ENCODE measurements around the gene RPL32.

RPL32 gene

GRCh38 chr3:12841149-12841969 is at the start of gene RPL32:
RPL32 (minus strand) TSS chr3:12841565; CDS start chr3:12840237, 1,328 bp downstream.
- Histone ChIP-seq H3K4me1 (ENCODE audit: control insufficient read depth in 5 of 5, insufficient read depth in 5 of 5, low read length in 5 of 5) (peaks cover 0 to 49% (median 46%) of the 10 kb centered on the region in 5 donors), H3K27ac (ENCODE audit: low read depth, low read length) (peak within 1 kb of the TSS; percentile 99), H3K9me3 (ENCODE audit: control insufficient read depth in 5 of 5, low read length in 5 of 5) (no peaks in the 10 kb centered on the region), H3K27me3 (ENCODE audit: control insufficient read depth in 5 of 5, insufficient read depth in 4 of 5, low read length in 5 of 5) (no peaks in the 10 kb centered on the region), H3K4me3 (ENCODE audit: low read depth in 1 of 5, low read length in 5 of 5) (peak within 1 kb of the TSS; percentile 93 to 99 (median 98)), H3K36me3 (ENCODE audit: control insufficient read depth in 5 of 5, insufficient read depth in 5 of 5, low read length in 5 of 5) (peaks cover 15 to 37% (median 35%) of the 10 kb centered on the region in 5 donors), H3K9ac (ENCODE audit: low read length in 5 of 5) (peak within 1 kb of the TSS; percentile 89 to 96 (median 94))

GRCh38 chr3:12890610-12891390 is 49.4 kb upstream of the RPL32 start:
- H3K9me3 ChIP-seq (ENCODE audit: control insufficient read depth in 5 of 5, low read length in 5 of 5): no peaks in the 10 kb centered on the region
- no peak overlapping the region for H3K27ac ChIP-seq (ENCODE audit: low read depth, low read length)
- no peaks in the 10 kb centered on the region for H3K36me3 ChIP-seq (ENCODE audit: control insufficient read depth in 5 of 5, insufficient read depth in 5 of 5, low read length in 5 of 5)
- no peak overlapping the region for H3K4me3 ChIP-seq (ENCODE audit: low read depth in 1 of 5, low read length in 5 of 5)
- no peak overlapping the region for H3K9ac ChIP-seq (ENCODE audit: low read length in 5 of 5)
- peaks cover 0 to 4% (median 3%) of the 10 kb centered on the region in 5 donors for H3K27me3 ChIP-seq (ENCODE audit: control insufficient read depth in 5 of 5, insufficient read depth in 4 of 5, low read length in 5 of 5)
- peaks cover 6 to 35% (median 30%) of the 10 kb centered on the region in 5 donors for H3K4me1 ChIP-seq (ENCODE audit: control insufficient read depth in 5 of 5, insufficient read depth in 5 of 5, low read length in 5 of 5)

GRCh38 chr3:12886736-12887135 is 45.4 kb upstream of the RPL32 start:
- H3K4me1 ChIP-seq (ENCODE audit: control insufficient read depth in 5 of 5, insufficient read depth in 5 of 5, low read length in 5 of 5): peaks cover 1 to 37% (median 28%) of the 10 kb centered on the region in 5 donors
- H3K4me3 ChIP-seq (ENCODE audit: low read depth in 1 of 5, low read length in 5 of 5): peak overlapping the region in 1 of 5 donors; percentile 23
- H3K9ac ChIP-seq (ENCODE audit: low read length in 5 of 5): no peak overlapping the region
- H3K27me3 ChIP-seq (ENCODE audit: control insufficient read depth in 5 of 5, insufficient read depth in 4 of 5, low read length in 5 of 5): peaks cover 0 to 3% (median 0%) of the 10 kb centered on the region in 5 donors
- H3K9me3 ChIP-seq (ENCODE audit: control insufficient read depth in 5 of 5, low read length in 5 of 5): no peaks in the 10 kb centered on the region
- H3K36me3 ChIP-seq (ENCODE audit: control insufficient read depth in 5 of 5, insufficient read depth in 5 of 5, low read length in 5 of 5): no peaks in the 10 kb centered on the region
- H3K27ac ChIP-seq (ENCODE audit: low read depth, low read length): no peak overlapping the region

DNA sequence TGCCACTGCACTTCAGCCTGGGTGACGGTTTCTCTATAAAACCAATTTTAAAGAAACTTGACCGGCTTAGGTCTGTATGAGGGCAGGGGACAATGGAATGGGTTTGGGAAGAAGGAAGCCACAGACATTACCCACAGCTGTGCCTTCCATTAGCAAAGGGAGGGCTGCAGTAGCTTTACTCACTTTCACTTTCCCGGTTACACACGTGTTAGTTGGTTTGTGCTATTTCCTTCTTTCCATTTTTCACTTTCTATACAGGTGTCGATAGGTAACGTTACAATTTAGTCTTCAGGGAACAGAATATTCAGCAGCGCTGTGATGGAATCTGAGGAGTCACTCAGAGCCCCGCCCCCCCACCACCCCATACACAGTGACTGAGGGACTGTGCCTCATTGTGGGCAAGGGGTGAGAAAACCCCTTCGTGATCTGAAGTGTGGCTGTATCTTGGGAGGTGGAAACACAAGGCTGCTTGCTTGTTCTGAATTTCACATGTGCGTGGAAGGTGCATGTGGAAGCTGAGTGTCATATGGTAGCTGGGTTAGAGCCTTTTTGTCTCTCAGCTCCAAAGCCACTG is 44.8 kb upstream of the RPL32 start:
- Histone ChIP-seq H3K4me3 (ENCODE audit: low read depth in 1 of 5, low read length in 5 of 5) (no peak overlapping the region), H3K36me3 (ENCODE audit: control insufficient read depth in 5 of 5, insufficient read depth in 5 of 5, low read length in 5 of 5) (no peaks in the 10 kb centered on the region), H3K9ac (ENCODE audit: low read length in 5 of 5) (no peak overlapping the region), H3K9me3 (ENCODE audit: control insufficient read depth in 5 of 5, low read length in 5 of 5) (no peaks in the 10 kb centered on the region), H3K4me1 (ENCODE audit: control insufficient read depth in 5 of 5, insufficient read depth in 5 of 5, low read length in 5 of 5) (peaks cover 1 to 34% (median 26%) of the 10 kb centered on the region in 5 donors), H3K27ac (ENCODE audit: low read depth, low read length) (no peak overlapping the region), H3K27me3 (ENCODE audit: control insufficient read depth in 5 of 5, insufficient read depth in 4 of 5, low read length in 5 of 5) (peaks cover 0 to 3% (median 0%) of the 10 kb centered on the region in 5 donors)

GRCh38 chr3:12885583-12885930 is 44.2 kb upstream of the RPL32 start:
- H3K9me3 ChIP-seq (ENCODE audit: control insufficient read depth in 5 of 5, low read length in 5 of 5): no peaks in the 10 kb centered on the region
- H3K27ac ChIP-seq (ENCODE audit: low read depth, low read length): no peak overlapping the region
- no peaks in the 10 kb centered on the region for H3K36me3 ChIP-seq (ENCODE audit: control insufficient read depth in 5 of 5, insufficient read depth in 5 of 5, low read length in 5 of 5)
- H3K27me3 ChIP-seq (ENCODE audit: control insufficient read depth in 5 of 5, insufficient read depth in 4 of 5, low read length in 5 of 5): peaks cover 0 to 3% (median 0%) of the 10 kb centered on the region in 5 donors
- no peak overlapping the region for H3K4me3 ChIP-seq (ENCODE audit: low read depth in 1 of 5, low read length in 5 of 5)
- no peak overlapping the region for H3K9ac ChIP-seq (ENCODE audit: low read length in 5 of 5)
- peaks cover 1 to 34% (median 26%) of the 10 kb centered on the region in 5 donors for H3K4me1 ChIP-seq (ENCODE audit: control insufficient read depth in 5 of 5, insufficient read depth in 5 of 5, low read length in 5 of 5)

DNA sequence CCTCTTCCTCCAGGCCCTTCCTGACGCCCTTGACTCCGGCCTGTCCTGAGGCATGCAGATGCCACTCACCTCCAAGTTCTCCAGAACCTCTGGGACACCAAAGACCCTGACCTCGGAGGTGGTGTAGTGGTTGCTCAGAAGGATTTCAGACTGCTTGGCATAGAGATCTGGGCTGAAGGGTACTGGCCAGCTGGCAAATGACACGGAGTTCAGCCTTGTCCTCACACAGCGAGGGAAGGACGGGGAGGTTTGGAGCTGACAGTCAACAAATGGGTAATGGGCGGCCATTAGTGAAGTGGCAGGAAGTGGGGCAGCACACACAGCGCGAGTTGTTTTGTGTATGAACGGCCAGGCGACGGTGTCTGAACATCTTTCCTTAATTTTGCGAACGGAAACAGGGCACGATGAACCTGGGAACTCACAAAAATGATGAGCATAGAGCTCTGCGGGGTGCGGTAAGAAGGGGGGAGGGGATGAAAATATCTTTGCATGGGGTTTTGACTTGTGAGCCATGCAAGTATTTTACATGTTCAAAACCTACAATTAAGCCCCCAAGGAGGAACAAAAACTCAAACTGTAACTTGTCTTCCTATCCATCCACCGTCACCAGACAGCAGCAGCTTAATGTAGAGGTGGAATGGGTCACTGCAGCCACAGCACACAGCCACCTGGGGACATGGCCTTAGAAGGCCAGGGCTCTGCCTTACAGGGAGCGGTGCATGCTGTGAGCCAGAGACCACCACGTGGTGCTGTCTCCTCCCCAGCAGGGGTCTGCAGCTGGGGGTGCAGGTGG is 43.6 kb upstream of the RPL32 start:
- Histone ChIP-seq H3K27me3 (ENCODE audit: control insufficient read depth in 5 of 5, insufficient read depth in 4 of 5, low read length in 5 of 5) (peaks cover 0 to 3% (median 0%) of the 10 kb centered on the region in 5 donors), H3K4me1 (ENCODE audit: control insufficient read depth in 5 of 5, insufficient read depth in 5 of 5, low read length in 5 of 5) (peaks cover 1 to 34% (median 26%) of the 10 kb centered on the region in 5 donors), H3K4me3 (ENCODE audit: low read depth in 1 of 5, low read length in 5 of 5) (no peak overlapping the region), H3K9ac (ENCODE audit: low read length in 5 of 5) (no peak overlapping the region), H3K27ac (ENCODE audit: low read depth, low read length) (no peak overlapping the region), H3K9me3 (ENCODE audit: control insufficient read depth in 5 of 5, low read length in 5 of 5) (no peaks in the 10 kb centered on the region), H3K36me3 (ENCODE audit: control insufficient read depth in 5 of 5, insufficient read depth in 5 of 5, low read length in 5 of 5) (no peaks in the 10 kb centered on the region)

DNA sequence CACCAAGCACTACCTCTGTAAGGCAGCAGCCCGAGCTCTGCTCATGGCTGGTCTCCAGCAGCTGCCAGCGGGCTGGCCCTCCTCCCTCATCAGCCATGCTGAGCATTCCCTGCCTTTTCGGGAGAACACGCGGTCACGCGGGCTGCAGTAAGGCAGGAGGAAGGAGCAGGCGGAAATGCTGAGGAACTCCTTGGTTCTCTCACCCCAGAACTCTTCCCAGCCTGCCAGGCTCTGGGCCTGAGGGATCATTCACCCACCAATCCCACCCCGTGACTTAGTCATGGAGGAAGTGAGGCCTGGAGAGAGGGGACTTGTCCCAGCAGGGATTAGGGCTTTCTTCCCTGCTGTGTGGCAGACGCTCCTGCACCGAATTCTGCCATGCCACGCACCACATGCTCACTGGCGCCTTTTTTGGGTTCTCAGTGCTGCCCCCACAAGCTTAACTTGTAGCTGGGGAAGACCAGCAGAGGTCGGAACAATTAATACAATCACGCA is 42.9 kb upstream of the RPL32 start:
- H3K4me3 ChIP-seq (ENCODE audit: low read depth in 1 of 5, low read length in 5 of 5): no peak overlapping the region
- peaks cover 1 to 34% (median 26%) of the 10 kb centered on the region in 5 donors for H3K4me1 ChIP-seq (ENCODE audit: control insufficient read depth in 5 of 5, insufficient read depth in 5 of 5, low read length in 5 of 5)
- no peaks in the 10 kb centered on the region for H3K36me3 ChIP-seq (ENCODE audit: control insufficient read depth in 5 of 5, insufficient read depth in 5 of 5, low read length in 5 of 5)
- no peak overlapping the region for H3K9ac ChIP-seq (ENCODE audit: low read length in 5 of 5)
- H3K9me3 ChIP-seq (ENCODE audit: control insufficient read depth in 5 of 5, low read length in 5 of 5): no peaks in the 10 kb centered on the region
- H3K27me3 ChIP-seq (ENCODE audit: control insufficient read depth in 5 of 5, insufficient read depth in 4 of 5, low read length in 5 of 5): peaks cover 0 to 3% (median 0%) of the 10 kb centered on the region in 5 donors
- no peak overlapping the region for H3K27ac ChIP-seq (ENCODE audit: low read depth, low read length)

DNA sequence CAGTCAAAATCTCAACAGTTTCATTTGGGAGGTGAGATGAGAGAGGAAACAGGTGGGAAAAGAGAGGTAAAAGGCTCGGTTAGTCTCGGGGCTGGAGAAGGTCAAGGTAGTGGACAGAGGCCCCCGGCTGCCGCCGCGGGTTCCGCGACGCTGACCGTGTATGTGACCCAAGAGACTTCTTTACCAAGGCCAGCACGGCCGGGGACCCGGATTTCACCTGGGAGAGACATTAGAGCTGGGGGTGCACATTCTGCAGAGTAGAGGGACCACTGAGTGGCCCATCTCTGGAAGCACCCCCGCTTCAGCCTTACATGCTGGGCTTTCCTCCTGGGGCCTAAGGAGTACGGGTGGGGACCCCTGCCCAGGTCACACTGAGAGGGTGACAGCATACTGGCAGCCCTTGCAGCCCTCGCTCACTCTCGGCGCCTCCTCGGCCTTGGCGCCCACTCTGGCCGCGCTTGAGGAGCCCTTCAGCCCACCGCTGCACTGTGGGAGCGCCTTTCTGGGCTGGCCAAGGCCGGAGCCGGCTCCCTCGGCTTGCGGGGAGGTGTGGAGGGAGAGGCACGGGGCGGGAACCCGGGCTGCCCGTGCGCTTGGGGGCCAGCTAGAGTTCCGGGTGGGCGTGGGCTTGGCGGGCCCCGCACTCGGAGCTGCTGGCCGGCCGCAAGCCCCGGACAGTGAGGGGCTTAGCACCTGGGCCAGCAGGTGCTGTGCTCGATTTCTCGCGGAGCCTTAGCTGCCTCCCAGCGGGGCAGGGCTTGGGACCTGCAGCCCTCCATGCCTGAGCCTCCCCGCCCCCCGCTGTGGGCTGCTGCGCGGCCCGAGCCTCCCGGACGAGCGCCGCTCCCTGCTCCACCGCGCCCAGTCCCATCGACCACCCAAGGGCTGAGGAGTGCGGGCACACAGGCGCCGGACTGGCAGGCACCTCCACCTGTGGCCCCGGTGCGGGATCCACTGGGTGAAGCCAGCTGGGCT is 41.3 kb upstream of the RPL32 start:
- Histone ChIP-seq H3K4me1 (ENCODE audit: control insufficient read depth in 5 of 5, insufficient read depth in 5 of 5, low read length in 5 of 5) (peaks cover 1 to 34% (median 26%) of the 10 kb centered on the region in 5 donors), H3K9me3 (ENCODE audit: control insufficient read depth in 5 of 5, low read length in 5 of 5) (no peaks in the 10 kb centered on the region), H3K27ac (ENCODE audit: low read depth, low read length) (no peak overlapping the region), H3K4me3 (ENCODE audit: low read depth in 1 of 5, low read length in 5 of 5) (no peak overlapping the region), H3K9ac (ENCODE audit: low read length in 5 of 5) (no peak overlapping the region), H3K27me3 (ENCODE audit: control insufficient read depth in 5 of 5, insufficient read depth in 4 of 5, low read length in 5 of 5) (no peaks in the 10 kb centered on the region), H3K36me3 (ENCODE audit: control insufficient read depth in 5 of 5, insufficient read depth in 5 of 5, low read length in 5 of 5) (no peaks in the 10 kb centered on the region)

All from subcutaneous abdominal adipose tissue (tissue), 5 donors.